Left lung (tissue), 10 donors: ENCODE data around the gene INHBE. TPM values are rescaled to one million over a fixed set of nuclear protein-coding genes. Genes with fewer than 3 reads are reported as not detected.

ENCODE experiments used
- ATAC-seq: fragments of 200-7000 bp; cut with Tn5 transposase; one replicate; pipeline ENCODE4 v1.9.1; 2020; ENCODE audit warnings: moderate library complexity
- DNase-seq, 4 donors: peaks; one replicate each; pipeline ENCODE4 v3.0.0-alpha.2; 2013 to 2020
- H3K27ac ChIP-seq, 2 donors: fragments of 200-600 bp; sonication (generic) in 1 of 2; one replicate each; pipeline versions ENCODE4 v1.5.0 to v1.8.0; 2020 to 2021
- H3K27me3 ChIP-seq, 2 donors: fragments of 200-600 bp; sonication (generic) in 1 of 2; one replicate each; pipeline versions ENCODE4 v1.5.0 to v1.8.0; 2020 to 2021
- H3K36me3 ChIP-seq, 2 donors: fragments of 200-600 bp; sonication (generic) in 1 of 2; one replicate each; pipeline versions ENCODE4 v1.5.0 to v1.8.0; 2020 to 2021
- H3K4me1 ChIP-seq, 2 donors: fragments of 200-600 bp; one replicate each; pipeline ENCODE4 v1.8.0; 2021
- H3K4me3 ChIP-seq, 2 donors: fragments of 200-600 bp; sonication (generic) in 1 of 2; one replicate each; pipeline versions ENCODE4 v1.5.0 to v1.8.0; 2020 to 2021; ENCODE audit warnings: mild to moderate bottlenecking in 1 of 2
- H3K9me3 ChIP-seq, 2 donors: fragments of 200-600 bp; sonication (generic) in 1 of 2; one replicate each; pipeline versions ENCODE4 v1.5.0 to v1.8.0; 2020 to 2021
- CTCF ChIP-seq, 2 donors: fragments of 200-600 bp; sonication (generic) in 1 of 2; IDR thresholded peaks; one replicate each; pipeline versions ENCODE4 v1.5.0 to v1.8.0; 2021; ENCODE audit warnings: antibody characterized with exemption in 2 of 2
- intact Hi-C, 2 donors: fragments of 100-400 bp; cut with DNase I; formaldehyde crosslinking; loops; one replicate each; pipeline versions ENCODE4 v1.11.2 to v1.14.2; 2022
- polyA plus RNA-seq, 6 donors: library from polyadenylated mRNA; unstranded; fragments of 120-200 nt; gene quantifications; one replicate each; pipeline ENCODE4 v1.2.1, GENCODE V29; 2013; ENCODE audit not compliant: insufficient read length in 6 of 6
- total RNA-seq, 2 donors: library from RNA; stranded (reverse); fragmentation: NEBNext Ultra II Directional; extraction: Animal tissue kit (Norgen Biotek cat#: 25700); gene quantifications; one replicate each; pipeline ENCODE4 v1.2.1, GENCODE V29; 2021
- donor health status: DM: no; HTN: yes; CAD: no.
- donor health status: DM: no; HTN: no; CAD: no.

The INHBE gene
- total and polyA plus RNA-seq, 8 donors, result 0.52 to 1.4 (median 0.77) TPM; not detected in 1

GRCh38 chr12:57485695-57486094, 30.6 kb downstream of the INHBE start:
- DNase-seq, result no peak
- no peak for TF ChIP-seq CTCF (IDR thresholded peaks at IDR 0.05)
- peaks cover 0 to 26% of the 10 kb centered on the region in 2 donors for H3K4me1 ChIP-seq
- H3K27me3 ChIP-seq, result no peaks in the 10 kb centered on the region
- peaks cover 0 to 17% of the 10 kb centered on the region in 2 donors for H3K36me3 ChIP-seq
- no peak for ATAC-seq
- no peak overlapping the region for H3K27ac ChIP-seq
- no peak overlapping the region for H3K4me3 ChIP-seq
- no peaks in the 10 kb centered on the region for H3K9me3 ChIP-seq
- intact Hi-C loops, result no loop called here

GRCh38 chr12:57487055-57487596, 32.0 kb downstream of the INHBE start:
- Histone ChIP-seq H3K27ac (peak overlapping the region; percentile 3 to 80), H3K4me1 (peaks cover 0 to 21% of the 10 kb centered on the region in 2 donors), H3K9me3 (no peaks in the 10 kb centered on the region), H3K27me3 (no peaks in the 10 kb centered on the region), H3K4me3 (peak overlapping the region; percentile 65 to 96), H3K36me3 (peaks cover 0 to 32% of the 10 kb centered on the region in 2 donors)
- TF ChIP-seq CTCF (IDR thresholded peaks at IDR 0.05), result no peak
- DNase-seq (no peak), ATAC-seq (no peak)
- intact Hi-C loops, result no loop called here

- peak within 1 kb of the TSS; percentile 65 to 96 for H3K4me3 ChIP-seq
- no peaks in the 10 kb centered on the region for H3K9me3 ChIP-seq
- H3K27me3 ChIP-seq, result no peaks in the 10 kb centered on the region
- DNase-seq, result peak; percentile 92 to 97 (median 96)
- peak; percentile 99 for ATAC-seq
- TF ChIP-seq CTCF (IDR thresholded peaks at IDR 0.05), result no peak
- H3K27ac ChIP-seq, result peak within 1 kb of the TSS; percentile 3 to 80
- peaks cover 0 to 37% of the 10 kb centered on the region in 2 donors for H3K36me3 ChIP-seq
- intact Hi-C loops, result no loop called here
- H3K4me1 ChIP-seq, result peaks cover 0 to 21% of the 10 kb centered on the region in 2 donors
These were observed 32.7 kb downstream of the INHBE start, which contains the start of gene MARS1 for GRCh38 chr12:57487597-57488401. Gene MARS1 (plus strand): TSS chr12:57488068. CDS start chr12:57488091, 23 bp downstream.

- H3K27ac ChIP-seq, result peak overlapping the region; percentile 3 to 80
- peaks cover 0 to 38% of the 10 kb centered on the region in 2 donors for H3K36me3 ChIP-seq
- intact Hi-C loops, result no loop called here
- peak overlapping the region; percentile 65 to 96 for H3K4me3 ChIP-seq
- ATAC-seq, result peak; percentile 11
- no peaks in the 10 kb centered on the region for H3K9me3 ChIP-seq
- no peak for DNase-seq
- H3K27me3 ChIP-seq, result no peaks in the 10 kb centered on the region
- H3K4me1 ChIP-seq, result peaks cover 0 to 21% of the 10 kb centered on the region in 2 donors
- no peak for TF ChIP-seq CTCF (IDR thresholded peaks at IDR 0.05)
These were observed 33.5 kb downstream of the INHBE start for GRCh38 chr12:57488402-57489156.
